Measurements from ENCODE around the gene CASK.
A peak's percentile ranks its signal among the peaks of the same experiment; 100 is the strongest.

CASK gene

DNA sequence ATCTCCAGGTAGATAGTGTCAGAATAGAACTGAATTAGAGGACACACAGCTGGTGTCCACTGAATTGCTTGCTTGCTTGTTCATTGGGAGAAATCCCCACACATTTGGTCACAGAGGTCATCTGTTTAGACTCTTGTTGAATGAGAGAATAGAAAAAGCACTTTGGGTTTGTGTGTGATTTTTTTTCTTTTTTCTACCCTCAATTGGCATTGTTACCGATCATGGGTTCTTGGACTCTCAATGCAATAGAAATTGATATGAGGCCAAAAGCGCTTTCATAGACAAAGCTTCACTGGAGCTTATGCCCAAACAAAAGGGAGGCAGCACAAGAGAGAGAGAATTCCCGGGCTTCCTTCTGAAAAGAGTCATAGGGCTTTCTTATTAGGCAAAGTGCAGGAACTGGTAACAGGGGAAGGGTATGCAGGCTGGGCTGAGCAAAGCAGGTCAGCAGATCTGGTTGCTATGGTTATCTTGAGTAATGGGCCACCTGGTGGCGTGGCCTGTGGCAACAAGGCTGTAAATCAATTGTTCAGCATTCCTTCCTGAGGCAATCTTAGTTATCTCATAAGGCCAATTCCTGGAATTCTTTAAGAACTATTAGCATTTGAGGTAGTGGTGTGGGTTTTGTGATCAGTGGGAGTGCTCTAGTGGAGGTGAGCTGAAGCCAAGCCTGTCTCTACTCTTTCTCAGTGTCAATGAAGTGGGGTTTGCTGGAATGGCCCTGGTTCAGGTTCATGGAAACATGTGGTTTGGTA is 204.7 kb downstream of the CASK start:
- Histone ChIP-seq H3K27ac (ENCODE audit: low read depth, low read length) (peak overlapping the region; percentile 78), H3K4me3 (ENCODE audit: low read length) (no peak overlapping the region), H3K4me2 (ENCODE audit: low read length) (no peak overlapping the region), H2BK5ac (ENCODE audit: low read length) (no peak overlapping the region), H4K8ac (ENCODE audit: low read depth, low read length) (no peak overlapping the region), H3K79me1 (ENCODE audit: low read length) (no peaks in the 10 kb centered on the region), H3K23ac (ENCODE audit: low read length) (no peak overlapping the region), H3K36me3 (ENCODE audit: control insufficient read depth, insufficient read depth, low read length) (no peaks in the 10 kb centered on the region), H3K18ac (ENCODE audit: low read length) (peak overlapping the region; percentile 51), H3K4me1 (ENCODE audit: control insufficient read depth, low read depth, low read length) (no peaks in the 10 kb centered on the region), H2BK15ac (replicated peaks; ENCODE audit: low read depth) (no peak overlapping the region), H3K4ac (ENCODE audit: low read depth, low read length) (no peak overlapping the region), H4K5ac (ENCODE audit: low read length) (no peak overlapping the region), H3K56ac (ENCODE audit: low read length) (peak overlapping the region; percentile 15), H3K27me3 (ENCODE audit: insufficient read depth, low read length, poor library complexity) (no peaks in the 10 kb centered on the region), H3K79me2 (ENCODE audit: control insufficient read depth, insufficient read depth, low read length) (no peaks in the 10 kb centered on the region), H2AK5ac (ENCODE audit: low read length) (no peak overlapping the region), H3K9ac (ENCODE audit: low read length) (no peak overlapping the region), H2BK120ac (ENCODE audit: low read depth, low read length) (no peak overlapping the region)
- peak; percentile 96 for DNase-seq
- no CpG with 5 or more reads among the region's 4 CpGs for WGBS (ENCODE audit: extremely low coverage, insufficient coverage, low lambda C conversion rate)

DNA sequence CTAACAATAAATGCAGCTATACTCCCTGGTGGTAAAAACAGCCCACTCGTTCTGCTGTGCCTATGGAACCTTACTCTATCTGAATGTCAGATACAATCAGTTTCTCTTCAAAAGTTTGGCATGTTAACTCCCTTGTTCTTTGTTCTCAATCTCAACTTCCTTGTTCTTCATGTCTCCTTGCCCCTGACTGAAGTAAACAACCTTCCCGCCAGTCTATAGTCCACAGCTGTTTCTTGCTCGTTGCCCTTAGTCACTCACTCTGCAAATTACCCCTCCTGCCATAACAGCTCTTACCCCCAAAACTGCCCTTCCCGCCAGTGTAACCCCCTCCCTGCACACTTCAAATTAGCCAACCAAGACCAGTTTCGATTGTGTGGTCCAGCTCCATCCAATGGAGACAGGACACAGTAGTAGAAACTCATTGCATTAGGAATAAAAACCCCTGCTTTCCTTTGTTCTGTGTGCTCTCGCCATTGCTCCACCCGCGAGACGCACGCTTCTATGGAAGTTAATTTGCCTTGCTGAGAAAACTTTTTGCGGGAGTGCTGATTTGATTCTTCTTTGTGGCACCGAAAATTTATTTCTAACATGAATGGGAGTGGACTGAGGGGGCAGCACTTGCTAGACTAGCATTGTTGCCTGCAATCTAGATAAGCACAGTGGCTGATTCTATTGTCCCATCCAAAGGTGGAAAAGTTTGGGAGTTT is 206.4 kb downstream of the CASK start:
- H3K27ac ChIP-seq (ENCODE audit: low read depth, low read length) = no peak overlapping the region
- H4K5ac ChIP-seq (ENCODE audit: low read length) = no peak overlapping the region
- H3K4me1 ChIP-seq (ENCODE audit: control insufficient read depth, low read depth, low read length) = no peaks in the 10 kb centered on the region
- no peaks in the 10 kb centered on the region for H3K36me3 ChIP-seq (ENCODE audit: control insufficient read depth, insufficient read depth, low read length)
- no peak overlapping the region for H3K9ac ChIP-seq (ENCODE audit: low read length)
- no peak for DNase-seq
- no peaks in the 10 kb centered on the region for H3K27me3 ChIP-seq (ENCODE audit: insufficient read depth, low read length, poor library complexity)
- H2AK5ac ChIP-seq (ENCODE audit: low read length) = no peak overlapping the region
- H2BK120ac ChIP-seq (ENCODE audit: low read depth, low read length) = no peak overlapping the region
- H3K18ac ChIP-seq (ENCODE audit: low read length) = no peak overlapping the region
- H3K4me3 ChIP-seq (ENCODE audit: low read length) = no peak overlapping the region
- H2BK15ac ChIP-seq (replicated peaks; ENCODE audit: low read depth) = no peak overlapping the region
- no CpG with 5 or more reads among the region's 12 CpGs for WGBS (ENCODE audit: extremely low coverage, insufficient coverage, low lambda C conversion rate)
- no peak overlapping the region for H4K8ac ChIP-seq (ENCODE audit: low read depth, low read length)
- H3K4me2 ChIP-seq (ENCODE audit: low read length) = no peak overlapping the region
- H2BK5ac ChIP-seq (ENCODE audit: low read length) = no peak overlapping the region
- no peaks in the 10 kb centered on the region for H3K79me1 ChIP-seq (ENCODE audit: low read length)
- H3K4ac ChIP-seq (ENCODE audit: low read depth, low read length) = no peak overlapping the region
- H3K56ac ChIP-seq (ENCODE audit: low read length) = no peak overlapping the region
- H3K79me2 ChIP-seq (ENCODE audit: control insufficient read depth, insufficient read depth, low read length) = no peaks in the 10 kb centered on the region
- no peak overlapping the region for H3K23ac ChIP-seq (ENCODE audit: low read length)

GRCh38 chrX:41716222-41716621 is 207.1 kb downstream of the CASK start:
- no peaks in the 10 kb centered on the region for H3K79me1 ChIP-seq (ENCODE audit: low read length)
- no peak overlapping the region for H2AK5ac ChIP-seq (ENCODE audit: low read length)
- H4K5ac ChIP-seq (ENCODE audit: low read length) = no peak overlapping the region
- no peak overlapping the region for H3K4ac ChIP-seq (ENCODE audit: low read depth, low read length)
- H2BK5ac ChIP-seq (ENCODE audit: low read length) = no peak overlapping the region
- no peak overlapping the region for H3K4me2 ChIP-seq (ENCODE audit: low read length)
- no peak for DNase-seq
- H3K18ac ChIP-seq (ENCODE audit: low read length) = no peak overlapping the region
- no peaks in the 10 kb centered on the region for H3K79me2 ChIP-seq (ENCODE audit: control insufficient read depth, insufficient read depth, low read length)
- no peak overlapping the region for H3K4me3 ChIP-seq (ENCODE audit: low read length)
- no peak overlapping the region for H2BK120ac ChIP-seq (ENCODE audit: low read depth, low read length)
- WGBS (ENCODE audit: extremely low coverage, insufficient coverage, low lambda C conversion rate) = no CpG with 5 or more reads among the region's 5 CpGs
- no peak overlapping the region for H4K8ac ChIP-seq (ENCODE audit: low read depth, low read length)
- H3K27me3 ChIP-seq (ENCODE audit: insufficient read depth, low read length, poor library complexity) = no peaks in the 10 kb centered on the region
- H2BK15ac ChIP-seq (replicated peaks; ENCODE audit: low read depth) = no peak overlapping the region
- no peak overlapping the region for H3K27ac ChIP-seq (ENCODE audit: low read depth, low read length)
- no peak overlapping the region for H3K9ac ChIP-seq (ENCODE audit: low read length)
- H3K4me1 ChIP-seq (ENCODE audit: control insufficient read depth, low read depth, low read length) = no peaks in the 10 kb centered on the region
- no peak overlapping the region for H3K23ac ChIP-seq (ENCODE audit: low read length)
- H3K56ac ChIP-seq (ENCODE audit: low read length) = no peak overlapping the region
- no peaks in the 10 kb centered on the region for H3K36me3 ChIP-seq (ENCODE audit: control insufficient read depth, insufficient read depth, low read length)

DNA sequence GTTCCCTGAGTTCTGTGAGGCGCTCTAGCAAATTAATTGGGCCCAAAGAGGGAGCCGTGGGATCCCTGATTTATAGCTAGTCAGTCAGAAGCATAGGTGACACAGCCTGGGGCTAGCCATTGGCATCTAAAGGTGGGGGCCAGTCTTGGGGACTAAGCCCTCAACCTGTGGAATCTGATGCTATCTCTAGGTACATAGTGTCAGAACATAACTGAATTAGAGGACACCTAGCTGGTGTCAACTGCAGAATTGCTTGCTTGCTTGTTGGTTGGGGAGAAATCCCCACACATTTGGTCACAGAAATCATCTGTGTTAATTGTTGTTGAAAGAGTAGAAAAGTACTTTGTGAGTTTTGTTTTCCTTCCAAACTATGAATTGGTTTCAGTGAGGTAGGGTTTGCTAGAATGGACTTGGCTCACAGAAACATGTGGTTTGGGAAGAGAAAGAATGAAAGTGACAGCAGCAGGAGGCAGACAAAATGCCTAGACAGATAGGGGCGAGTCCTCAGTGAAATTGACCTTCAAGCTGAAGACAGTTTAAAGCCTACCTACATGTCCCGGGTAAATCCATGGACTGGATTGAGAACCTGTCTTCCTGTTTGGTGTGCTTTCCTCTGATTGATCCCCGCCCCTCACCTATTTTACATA is 212.2 kb downstream of the CASK start:
- Histone ChIP-seq H3K27ac (ENCODE audit: low read depth, low read length) (no peak overlapping the region), H3K4ac (ENCODE audit: low read depth, low read length) (no peak overlapping the region), H4K5ac (ENCODE audit: low read length) (no peak overlapping the region), H3K56ac (ENCODE audit: low read length) (no peak overlapping the region), H3K27me3 (ENCODE audit: insufficient read depth, low read length, poor library complexity) (no peaks in the 10 kb centered on the region), H3K4me3 (ENCODE audit: low read length) (no peak overlapping the region), H3K4me2 (ENCODE audit: low read length) (no peak overlapping the region), H3K79me2 (ENCODE audit: control insufficient read depth, insufficient read depth, low read length) (no peaks in the 10 kb centered on the region), H2BK5ac (ENCODE audit: low read length) (no peak overlapping the region), H3K36me3 (ENCODE audit: control insufficient read depth, insufficient read depth, low read length) (no peaks in the 10 kb centered on the region), H4K8ac (ENCODE audit: low read depth, low read length) (no peak overlapping the region), H3K18ac (ENCODE audit: low read length) (no peak overlapping the region), H3K9ac (ENCODE audit: low read length) (no peak overlapping the region), H2AK5ac (ENCODE audit: low read length) (no peak overlapping the region), H2BK15ac (replicated peaks; ENCODE audit: low read depth) (no peak overlapping the region), H3K23ac (ENCODE audit: low read length) (no peak overlapping the region), H3K4me1 (ENCODE audit: control insufficient read depth, low read depth, low read length) (no peaks in the 10 kb centered on the region), H2BK120ac (ENCODE audit: low read depth, low read length) (no peak overlapping the region), H3K79me1 (ENCODE audit: low read length) (no peaks in the 10 kb centered on the region)
- WGBS (ENCODE audit: extremely low coverage, insufficient coverage, low lambda C conversion rate) = no CpG with 5 or more reads among the region's 5 CpGs
- peak; percentile 30 for DNase-seq

DNA sequence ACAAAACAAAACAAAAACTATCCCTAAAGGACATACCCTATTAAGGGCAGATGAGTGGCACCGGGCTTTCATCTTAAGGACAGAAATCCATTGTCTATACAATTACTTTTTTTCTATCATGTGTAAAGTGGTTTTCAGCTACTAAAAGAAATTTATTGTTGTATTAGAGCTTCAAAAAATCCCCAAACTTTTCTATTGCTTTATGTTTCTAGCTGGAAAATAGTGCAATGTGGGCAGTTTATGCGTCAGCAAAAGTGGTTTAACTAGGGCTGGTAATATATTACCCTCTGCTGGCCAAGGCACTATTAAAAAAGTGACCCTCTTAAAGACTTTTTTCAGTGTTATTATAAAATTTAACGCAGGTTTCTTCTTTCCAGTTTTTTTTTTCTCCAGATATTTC is 214.9 kb downstream of the CASK start:
- no peak overlapping the region for H3K27ac ChIP-seq (ENCODE audit: low read depth, low read length)
- H3K56ac ChIP-seq (ENCODE audit: low read length) = no peak overlapping the region
- no peak overlapping the region for H2BK120ac ChIP-seq (ENCODE audit: low read depth, low read length)
- H3K79me2 ChIP-seq (ENCODE audit: control insufficient read depth, insufficient read depth, low read length) = no peaks in the 10 kb centered on the region
- H3K79me1 ChIP-seq (ENCODE audit: low read length) = no peaks in the 10 kb centered on the region
- no peak overlapping the region for H3K18ac ChIP-seq (ENCODE audit: low read length)
- H4K5ac ChIP-seq (ENCODE audit: low read length) = no peak overlapping the region
- no peak for DNase-seq
- no peaks in the 10 kb centered on the region for H3K36me3 ChIP-seq (ENCODE audit: control insufficient read depth, insufficient read depth, low read length)
- H3K27me3 ChIP-seq (ENCODE audit: insufficient read depth, low read length, poor library complexity) = no peaks in the 10 kb centered on the region
- no peak overlapping the region for H2AK5ac ChIP-seq (ENCODE audit: low read length)
- no peak overlapping the region for H3K4me2 ChIP-seq (ENCODE audit: low read length)
- no peak overlapping the region for H3K4ac ChIP-seq (ENCODE audit: low read depth, low read length)
- H3K4me3 ChIP-seq (ENCODE audit: low read length) = no peak overlapping the region
- no peak overlapping the region for H4K8ac ChIP-seq (ENCODE audit: low read depth, low read length)
- H2BK15ac ChIP-seq (replicated peaks; ENCODE audit: low read depth) = no peak overlapping the region
- H3K4me1 ChIP-seq (ENCODE audit: control insufficient read depth, low read depth, low read length) = no peaks in the 10 kb centered on the region
- no peak overlapping the region for H3K23ac ChIP-seq (ENCODE audit: low read length)
- H3K9ac ChIP-seq (ENCODE audit: low read length) = no peak overlapping the region
- WGBS (ENCODE audit: extremely low coverage, insufficient coverage, low lambda C conversion rate) = no CpG with 5 or more reads among the region's 3 CpGs
- no peak overlapping the region for H2BK5ac ChIP-seq (ENCODE audit: low read length)
